HCT116 (cell line): ENCODE results near the gene ECE2.

ENCODE experiments used
- CEBPB ChIP-seq: IDR thresholded peaks from 2 replicates; pipeline ENCODE4 v1.6.1; 2012; ENCODE audit warnings: low read depth
- EZH2 ChIP-seq: fragments of 200-600 bp; sonication (generic); IDR thresholded peaks from 2 replicates; pipeline ENCODE4 v1.6.1; 2017; ENCODE audit warnings: antibody characterized with exemption, mixed run types
- EZH2phosphoT487 ChIP-seq: fragments of 200-600 bp; IDR thresholded peaks from 2 replicates; pipeline ENCODE4 v1.6.1; 2018; ENCODE audit warnings: antibody characterized with exemption, borderline replicate concordance
- FOSL1 ChIP-seq: IDR thresholded peaks from 2 replicates; pipeline ENCODE4 v1.6.1; 2012; ENCODE audit warnings: low read depth
- POLR2A ChIP-seq: IDR thresholded peaks from 2 replicates; pipeline ENCODE4 v1.7.0; 2011; ENCODE audit warnings: borderline replicate concordance; ENCODE audit not compliant: insufficient read depth, insufficient read length; ENCODE audit errors: extremely low read depth
- POLR2AphosphoS5 ChIP-seq: IDR thresholded peaks from 2 replicates; pipeline ENCODE4 v1.6.1; 2011; ENCODE audit warnings: mild to moderate bottlenecking, low read depth, low read length, moderate library complexity
- RAD21 ChIP-seq: IDR thresholded peaks from 2 replicates; pipeline ENCODE4 v1.6.1; 2012; ENCODE audit warnings: low read depth, mild to moderate bottlenecking
- REST ChIP-seq: IDR thresholded peaks from 2 replicates; pipeline ENCODE4 v1.6.1; 2012; ENCODE audit warnings: low read depth
- SIN3A ChIP-seq: IDR thresholded peaks from 2 replicates; pipeline ENCODE4 v1.6.1; 2012; ENCODE audit warnings: low read depth
- SRF ChIP-seq: IDR thresholded peaks from 2 replicates; pipeline ENCODE4 v1.6.1; 2012; ENCODE audit warnings: low read depth
- YY1 ChIP-seq: IDR thresholded peaks from 2 replicates; pipeline ENCODE4 v1.6.1; 2011; ENCODE audit warnings: low read length, low read depth, moderate library complexity, mild to moderate bottlenecking; ENCODE audit not compliant: insufficient replicate concordance; ENCODE audit errors: extremely low read depth
- ZNF274 ChIP-seq: fragments of 200-500 bp; sonication (Bioruptor generic); IDR thresholded peaks from 2 replicates; pipeline ENCODE4 v1.6.1; 2014; ENCODE audit warnings: mild to moderate bottlenecking, low read depth, low read length, inconsistent platforms
- TF ChIP-seq, protein P1 (sequence below), 3 experiments: fragments of 200-600 bp in 1 of 3; sonication (generic) in 1 of 3; IDR thresholded peaks in 2 of 3; conservative IDR thresholded peaks in 1 of 3; 2 replicates each; pipeline ENCODE4 v1.5.1; 2012 to 2017; ENCODE audit warnings: low read depth in 2 of 3, low read length in 2 of 3, antibody characterized with exemption in 1 of 3, borderline replicate concordance in 1 of 3, control low read depth in 1 of 3, mild to moderate bottlenecking in 1 of 3, mixed read lengths in 1 of 3, mixed run types in 1 of 3, moderate library complexity in 1 of 3; ENCODE audit not compliant: insufficient read depth in 1 of 3

- TF ChIP-seq SRF: no peak
- no peak for TF ChIP-seq POLR2A
- TF ChIP-seq POLR2AphosphoS5: no peak
- no peak for TF ChIP-seq CEBPB
- TF ChIP-seq, protein P1, sequence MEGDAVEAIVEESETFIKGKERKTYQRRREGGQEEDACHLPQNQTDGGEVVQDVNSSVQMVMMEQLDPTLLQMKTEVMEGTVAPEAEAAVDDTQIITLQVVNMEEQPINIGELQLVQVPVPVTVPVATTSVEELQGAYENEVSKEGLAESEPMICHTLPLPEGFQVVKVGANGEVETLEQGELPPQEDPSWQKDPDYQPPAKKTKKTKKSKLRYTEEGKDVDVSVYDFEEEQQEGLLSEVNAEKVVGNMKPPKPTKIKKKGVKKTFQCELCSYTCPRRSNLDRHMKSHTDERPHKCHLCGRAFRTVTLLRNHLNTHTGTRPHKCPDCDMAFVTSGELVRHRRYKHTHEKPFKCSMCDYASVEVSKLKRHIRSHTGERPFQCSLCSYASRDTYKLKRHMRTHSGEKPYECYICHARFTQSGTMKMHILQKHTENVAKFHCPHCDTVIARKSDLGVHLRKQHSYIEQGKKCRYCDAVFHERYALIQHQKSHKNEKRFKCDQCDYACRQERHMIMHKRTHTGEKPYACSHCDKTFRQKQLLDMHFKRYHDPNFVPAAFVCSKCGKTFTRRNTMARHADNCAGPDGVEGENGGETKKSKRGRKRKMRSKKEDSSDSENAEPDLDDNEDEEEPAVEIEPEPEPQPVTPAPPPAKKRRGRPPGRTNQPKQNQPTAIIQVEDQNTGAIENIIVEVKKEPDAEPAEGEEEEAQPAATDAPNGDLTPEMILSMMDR (IDR thresholded peaks at IDR 0.05 in 2 of 3, conservative IDR thresholded peaks at IDR 0.05 in 1 of 3; ENCODE audit: borderline replicate concordance in 1 of 3, insufficient read depth in 1 of 3, low read depth in 2 of 3, low read length in 2 of 3): no peak
- no peak for TF ChIP-seq EZH2
- no peak for TF ChIP-seq FOSL1
- no peak for TF ChIP-seq EZH2phosphoT487
- no peak for TF ChIP-seq SIN3A
- TF ChIP-seq YY1: no peak
- TF ChIP-seq REST: no peak
- no peak for TF ChIP-seq RAD21
- no peak for TF ChIP-seq ZNF274
Observed at GRCh38 chr3:184341925-184342324, 66.1 kb downstream of the ECE2 start.
